Activated T-cell treated with anti-CD3 and anti-CD28 coated beads, Interleukin-2, amount 50 U/mL, for 72 hours (primary cell): ENCODE measurements around the gene OSGIN1. TPM values are rescaled to one million over a fixed set of nuclear protein-coding genes. Genes with fewer than 3 reads are reported as not detected.
A peak's percentile ranks its signal among the peaks of the same experiment; 100 is the strongest.

Experiments
- ATAC-seq, 2 donors: fragments of 150-1000 bp; cut with Tn5 transposase; replicated peaks in 1 of 2; 2 replicates each; pipeline ENCODE4 v1.10.0; 2021; ENCODE audit warnings: moderate library complexity in 2 of 2, mild to moderate bottlenecking in 1 of 2
- DNase-seq, 2 donors: peaks; one replicate each; pipeline ENCODE4 v3.0.0; 2021 to 2022; ENCODE audit warnings: mixed read lengths in 1 of 2
- H3K27ac Mint-ChIP-seq: one replicate; pipeline ENCODE4 v1.8.0; 2022; ENCODE audit warnings: mild to moderate bottlenecking, moderate library complexity, mixed read lengths
- H3K27me3 Mint-ChIP-seq: one replicate; pipeline ENCODE4 v1.8.0; 2022; ENCODE audit warnings: low read depth, mixed read lengths
- H3K36me3 Mint-ChIP-seq, 2 donors: one replicate each; pipeline ENCODE4 v1.8.0; 2022; ENCODE audit warnings: mixed read lengths in 2 of 2, mild to moderate bottlenecking in 1 of 2; ENCODE audit not compliant: insufficient read depth in 2 of 2
- H3K4me1 Mint-ChIP-seq: one replicate; pipeline ENCODE4 v1.8.0; 2022; ENCODE audit warnings: low read depth, mixed read lengths
- H3K4me3 Mint-ChIP-seq, 2 donors: one replicate each; pipeline ENCODE4 v1.8.0; 2022; ENCODE audit warnings: mild to moderate bottlenecking in 2 of 2, mixed read lengths in 2 of 2, moderate library complexity in 2 of 2
- H3K9me3 Mint-ChIP-seq, 2 donors: one replicate each; pipeline ENCODE4 v1.8.0; 2022; ENCODE audit warnings: mixed read lengths in 2 of 2
- total RNA-seq, 2 donors: library from RNA; stranded (reverse); gene quantifications; one replicate each; pipeline ENCODE4 v1.2.3, GENCODE V29; 2022

Gene OSGIN1
- total RNA-seq, 2 donors from 2014 or later, result 0.67 to 2.4 TPM

DNA sequence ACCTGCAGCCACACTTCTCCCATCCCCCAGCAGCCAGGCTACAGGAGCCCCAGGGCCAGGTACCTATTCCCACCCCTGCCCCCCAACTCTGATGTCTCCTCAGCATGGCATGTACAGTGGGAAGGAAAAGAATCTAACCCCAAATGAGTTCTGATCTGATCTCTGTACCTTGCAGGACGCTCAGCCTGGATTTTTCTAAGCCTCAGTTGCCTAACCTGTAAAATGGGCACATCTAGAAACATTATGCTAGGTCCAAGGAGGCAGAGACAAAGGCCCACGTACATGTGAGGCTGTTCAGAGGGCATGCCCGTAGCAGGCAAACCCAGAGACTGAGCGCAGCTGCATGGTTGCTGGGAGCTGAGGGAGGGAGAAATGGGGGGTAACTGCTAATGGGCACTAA lies 54.5 kb downstream of the OSGIN1 start:
- Mint-ChIP-seq H3K4me1 (no peaks in the 10 kb centered on the region), H3K27ac (no peak overlapping the region), H3K27me3 (no peaks in the 10 kb centered on the region), H3K9me3 (no peaks in the 10 kb centered on the region), H3K4me3 (no peak overlapping the region), H3K36me3 (no peaks in the 10 kb centered on the region)
- no peak for ATAC-seq
- no peak for DNase-seq

GRCh38 chr16:84007965-84008364 lies 54.9 kb downstream of the OSGIN1 start:
- H3K36me3 Mint-ChIP-seq, result no peaks in the 10 kb centered on the region
- no peak overlapping the region for H3K27ac Mint-ChIP-seq

DNA sequence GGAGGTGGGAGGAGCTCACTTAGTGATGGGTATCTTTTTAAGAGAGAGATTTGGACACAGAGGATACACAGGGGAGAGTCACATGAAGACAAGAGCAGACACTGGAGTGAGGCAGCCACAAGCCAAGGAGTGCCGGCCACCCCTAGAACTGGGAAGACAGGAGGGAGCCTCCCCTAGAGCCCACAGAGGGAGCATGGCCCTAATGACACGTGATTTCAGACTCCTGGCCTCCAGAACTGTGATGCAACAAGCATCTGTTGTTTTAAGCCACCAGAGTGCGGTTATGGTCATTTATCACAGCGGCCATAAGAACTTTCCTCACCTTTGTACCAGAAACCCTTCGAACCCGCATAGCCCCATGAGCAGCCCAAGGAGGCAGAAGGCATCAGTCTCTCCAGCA lies 56.2 kb downstream of the OSGIN1 start:
- no peak for ATAC-seq

More at GRCh38 chr16:84007965-84008364, 54.9 kb downstream of the OSGIN1 start:
- H3K27me3 Mint-ChIP-seq, result no peaks in the 10 kb centered on the region
- no peaks in the 10 kb centered on the region for H3K4me1 Mint-ChIP-seq
- H3K9me3 Mint-ChIP-seq, result no peaks in the 10 kb centered on the region
- no peak for DNase-seq
- ATAC-seq, result no peak
- no peak overlapping the region for H3K4me3 Mint-ChIP-seq

DNA sequence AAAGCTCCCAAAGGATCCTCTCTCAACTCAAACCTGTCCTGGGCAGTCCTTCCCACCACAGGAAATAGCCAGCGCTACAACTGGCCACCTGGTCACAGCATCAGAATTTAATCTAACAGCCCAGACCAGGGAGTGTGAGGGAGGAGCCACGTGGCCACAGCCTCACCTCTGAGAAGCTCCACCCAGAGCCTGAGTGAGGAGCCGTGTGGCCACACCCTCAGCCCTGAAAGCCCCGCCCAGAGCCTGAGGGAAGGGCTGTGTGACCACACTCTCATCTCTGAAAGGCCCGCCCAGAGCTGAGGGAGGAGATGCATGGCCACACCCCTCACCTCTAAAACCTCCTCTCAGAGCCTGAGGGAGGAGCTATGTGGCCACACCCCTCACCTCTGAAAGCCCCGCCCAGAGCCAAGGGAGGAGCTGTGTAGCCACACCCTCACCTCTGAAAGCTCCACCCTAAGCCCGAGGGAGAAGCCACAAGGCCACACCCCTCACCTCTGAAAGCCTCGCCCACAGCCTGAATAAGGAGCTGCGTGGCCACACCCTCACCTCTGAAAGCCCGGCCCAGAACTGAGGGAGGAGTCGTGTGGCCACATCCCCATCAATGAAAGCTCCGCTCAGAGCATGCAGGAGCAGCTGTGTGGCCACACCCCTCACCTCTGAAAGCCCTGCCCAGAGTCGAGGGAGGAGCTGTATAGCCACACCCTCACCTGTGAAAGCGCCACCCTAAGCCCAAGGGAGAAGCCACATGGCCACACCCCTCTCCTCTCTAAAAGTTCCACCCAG lies 60.9 kb downstream of the OSGIN1 start:
- H3K4me1 Mint-ChIP-seq, result peaks cover 12% of the 10 kb centered on the region
- H3K9me3 Mint-ChIP-seq, result peaks cover 0 to 5% of the 10 kb centered on the region in 2 donors
- peak overlapping the region in 1 of 2 donors; percentile 13 for H3K4me3 Mint-ChIP-seq
- H3K27ac Mint-ChIP-seq, result no peak overlapping the region
- ATAC-seq (peak; percentile 86 to 88), DNase-seq (peak; percentile 79 to 86)
- no peaks in the 10 kb centered on the region for H3K27me3 Mint-ChIP-seq
- no peaks in the 10 kb centered on the region for H3K36me3 Mint-ChIP-seq

More for the DNA sequence above, 56.2 kb downstream of the OSGIN1 start:
- DNase-seq, result no peak
- H3K27ac Mint-ChIP-seq, result no peak overlapping the region
- H3K9me3 Mint-ChIP-seq, result no peaks in the 10 kb centered on the region
- H3K36me3 Mint-ChIP-seq, result no peaks in the 10 kb centered on the region
- no peaks in the 10 kb centered on the region for H3K27me3 Mint-ChIP-seq
- H3K4me3 Mint-ChIP-seq, result no peak overlapping the region
- H3K4me1 Mint-ChIP-seq, result peaks cover 6% of the 10 kb centered on the region

GRCh38 chr16:84014570-84015327 lies 61.7 kb downstream of the OSGIN1 start:
- Mint-ChIP-seq H3K4me3 (peak overlapping the region in 1 of 2 donors; percentile 13), H3K4me1 (peaks cover 12% of the 10 kb centered on the region), H3K36me3 (no peaks in the 10 kb centered on the region), H3K27ac (no peak overlapping the region), H3K9me3 (peaks cover 0 to 5% of the 10 kb centered on the region in 2 donors), H3K27me3 (no peaks in the 10 kb centered on the region)
- ATAC-seq (no peak), DNase-seq (no peak)

DNA sequence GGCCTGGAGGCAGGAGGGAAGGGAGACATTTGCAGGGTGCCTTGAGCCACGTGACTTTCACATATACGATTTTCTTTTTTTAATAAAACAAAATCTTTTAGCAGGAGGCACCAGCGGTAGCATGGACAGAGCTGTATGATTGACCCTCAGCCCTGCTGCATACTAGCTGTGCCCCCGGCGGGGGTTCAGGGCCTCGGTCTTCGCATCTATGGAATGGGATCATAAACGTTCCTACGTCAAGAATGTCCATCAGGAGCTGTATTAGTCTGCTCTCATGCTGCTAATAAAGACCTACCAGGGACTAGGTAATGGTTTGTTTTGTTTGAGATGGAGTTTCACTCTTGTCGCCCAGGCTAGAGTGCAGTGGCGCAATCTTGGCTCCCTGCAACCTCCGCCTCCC lies 62.4 kb downstream of the OSGIN1 start:
- no peak for ATAC-seq
- Mint-ChIP-seq H3K4me3 (no peak overlapping the region), H3K9me3 (peaks cover 0 to 5% of the 10 kb centered on the region in 2 donors), H3K27ac (no peak overlapping the region), H3K4me1 (peaks cover 12% of the 10 kb centered on the region), H3K36me3 (no peaks in the 10 kb centered on the region), H3K27me3 (no peaks in the 10 kb centered on the region)
- DNase-seq, result no peak

Other genes with a start within 250 kb of the OSGIN1 start
- gene HSBP1, start 145.3 kb upstream of the OSGIN1 start, total RNA-seq, result 10 to 100 TPM; 35.7 to 41.3 TPM
- gene MLYCD, start 54.1 kb upstream of the OSGIN1 start, total RNA-seq, result 1 to 10 TPM; 4.6 to 5.2 TPM
- under 1 TPM in 1 of 2 donors, not detected in 1; 0.58 TPM for gene NECAB2, start 15.0 kb downstream of the OSGIN1 start, total RNA-seq
- not detected for gene SLC38A8, start 89.6 kb downstream of the OSGIN1 start, total RNA-seq
- gene MBTPS1, start 163.7 kb downstream of the OSGIN1 start, total RNA-seq, result 10 to 100 TPM; 36.6 to 42.0 TPM
- gene HSDL1, start 191.9 kb downstream of the OSGIN1 start, total RNA-seq, result 10 to 100 TPM; 13.0 to 14.6 TPM
- under 1 TPM in 1 of 2 donors, not detected in 1; 0.19 TPM for gene DNAAF1, start 192.1 kb downstream of the OSGIN1 start, total RNA-seq
- gene TAF1C, start 233.8 kb downstream of the OSGIN1 start, total RNA-seq, result 10 to 100 TPM; 41.8 to 51.3 TPM
- gene ADAD2, start 237.9 kb downstream of the OSGIN1 start, total RNA-seq, result under 1 TPM in 1 of 2 donors, not detected in 1; 0.43 TPM